ENCODE results near the gene TRIOBP. TPM values are rescaled to one million over a fixed set of nuclear protein-coding genes. Genes with fewer than 3 reads are reported as not detected.

The TRIOBP gene
- total and polyA plus RNA-seq, 2 of the 13 experiments (the other 11 are each of a cell fraction or from before 2014, with no cell fraction given) = 6.1 to 15.4 TPM

DNA sequence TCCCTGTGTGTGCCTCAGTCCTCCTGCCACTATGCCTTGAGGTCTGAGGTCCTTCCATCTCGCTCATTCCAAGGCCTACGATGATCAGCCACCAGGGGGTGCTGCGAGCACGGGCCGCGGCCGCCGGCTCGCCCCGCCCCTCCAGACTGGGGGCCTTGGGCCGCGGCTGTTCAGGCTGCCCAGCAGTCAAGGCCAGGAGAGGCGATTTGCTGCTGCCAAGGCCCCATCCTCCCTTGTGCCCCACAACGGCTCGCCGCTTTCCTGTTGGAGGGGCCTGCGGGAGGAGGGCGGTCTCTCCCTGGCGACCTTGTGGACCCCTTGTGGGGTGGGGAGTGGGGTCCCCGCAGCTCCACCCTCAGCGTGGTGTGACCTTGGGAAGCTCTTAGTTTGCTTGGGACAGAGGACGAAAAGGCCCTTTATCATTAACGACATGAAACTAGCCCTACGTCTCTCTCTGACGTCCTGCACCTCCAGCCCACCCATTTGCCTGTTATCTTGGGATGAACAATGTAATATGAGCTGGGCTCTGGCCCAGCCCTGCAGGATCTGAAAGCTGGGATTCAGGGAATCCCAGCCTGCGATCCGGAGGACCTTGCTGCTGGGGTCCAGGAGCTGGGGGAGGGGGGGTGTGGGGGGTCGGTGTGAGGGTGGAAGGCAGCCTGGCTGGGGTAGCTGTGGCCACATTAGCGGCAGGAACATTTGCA, 121.0 kb downstream of the TRIOBP start (continued):
- TF ChIP-seq ZFP36L2 (CRISPR knock-in tag; IDR thresholded peaks at IDR 0.05) (no peak), ZSCAN25 (CRISPR knock-in tag; IDR thresholded peaks at IDR 0.05) (peak; percentile 71; the same call in 1 of the 2 replicates), ZNF710 (CRISPR knock-in tag; IDR thresholded peaks at IDR 0.05; ENCODE audit: borderline replicate concordance) (peak; percentile 59; the same call in 1 of the 2 replicates), SOX13 (IDR thresholded peaks at IDR 0.05) (no peak), SOX13 (CRISPR knock-in tag; conservative IDR thresholded peaks at IDR 0.05 in 1 of 2, IDR thresholded peaks at IDR 0.05 in 1 of 2) (peak in 1 of 2 experiments; percentile 86; a peak in 2 of 4 replicates), MYC (CRISPR knock-in tag; IDR thresholded peaks at IDR 0.05; ENCODE audit: borderline replicate concordance) (peak; percentile 76; the same call in 1 of the 2 replicates), ZNF280B (CRISPR knock-in tag; IDR thresholded peaks at IDR 0.05; ENCODE audit: borderline replicate concordance) (no peak), U2AF1 (optimal IDR thresholded peaks at IDR 0.05; ENCODE audit: low read depth, low read length) (no peak), SP1 (IDR thresholded peaks at IDR 0.05) (no peak), SP1 (CRISPR knock-in tag; IDR thresholded peaks at IDR 0.05) (peak; percentile 89), ZFP62 (CRISPR knock-in tag; IDR thresholded peaks at IDR 0.05) (no peak), ELF4 (CRISPR knock-in tag; IDR thresholded peaks at IDR 0.05; ENCODE audit: borderline replicate concordance) (no peak), ATAD3A (CRISPR knock-in tag; IDR thresholded peaks at IDR 0.05) (no peak), JUNB (CRISPR knock-in tag; IDR thresholded peaks at IDR 0.05; ENCODE audit: borderline replicate concordance) (no peak), MTA3 (CRISPR knock-in tag; IDR thresholded peaks at IDR 0.05) (no peak), SKIL (CRISPR knock-in tag; IDR thresholded peaks at IDR 0.05; ENCODE audit: borderline replicate concordance) (peak; percentile 91), ZIK1 (CRISPR knock-in tag; IDR thresholded peaks at IDR 0.05; ENCODE audit: borderline replicate concordance, low read depth) (peak; percentile 80), ETV5 (CRISPR knock-in tag; IDR thresholded peaks at IDR 0.05; ENCODE audit: borderline replicate concordance) (peak; percentile 74; the same call in 1 of the 2 replicates)
- TF ChIP-seq, protein P1, sequence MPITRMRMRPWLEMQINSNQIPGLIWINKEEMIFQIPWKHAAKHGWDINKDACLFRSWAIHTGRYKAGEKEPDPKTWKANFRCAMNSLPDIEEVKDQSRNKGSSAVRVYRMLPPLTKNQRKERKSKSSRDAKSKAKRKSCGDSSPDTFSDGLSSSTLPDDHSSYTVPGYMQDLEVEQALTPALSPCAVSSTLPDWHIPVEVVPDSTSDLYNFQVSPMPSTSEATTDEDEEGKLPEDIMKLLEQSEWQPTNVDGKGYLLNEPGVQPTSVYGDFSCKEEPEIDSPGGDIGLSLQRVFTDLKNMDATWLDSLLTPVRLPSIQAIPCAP (CRISPR knock-in tag; IDR thresholded peaks at IDR 0.05; ENCODE audit: low read depth) = no peak
- TF ChIP-seq, protein P2, sequence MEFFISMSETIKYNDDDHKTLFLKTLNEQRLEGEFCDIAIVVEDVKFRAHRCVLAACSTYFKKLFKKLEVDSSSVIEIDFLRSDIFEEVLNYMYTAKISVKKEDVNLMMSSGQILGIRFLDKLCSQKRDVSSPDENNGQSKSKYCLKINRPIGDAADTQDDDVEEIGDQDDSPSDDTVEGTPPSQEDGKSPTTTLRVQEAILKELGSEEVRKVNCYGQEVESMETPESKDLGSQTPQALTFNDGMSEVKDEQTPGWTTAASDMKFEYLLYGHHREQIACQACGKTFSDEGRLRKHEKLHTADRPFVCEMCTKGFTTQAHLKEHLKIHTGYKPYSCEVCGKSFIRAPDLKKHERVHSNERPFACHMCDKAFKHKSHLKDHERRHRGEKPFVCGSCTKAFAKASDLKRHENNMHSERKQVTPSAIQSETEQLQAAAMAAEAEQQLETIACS (CRISPR knock-in tag; IDR thresholded peaks at IDR 0.05) = no peak
- TF ChIP-seq, protein P3, sequence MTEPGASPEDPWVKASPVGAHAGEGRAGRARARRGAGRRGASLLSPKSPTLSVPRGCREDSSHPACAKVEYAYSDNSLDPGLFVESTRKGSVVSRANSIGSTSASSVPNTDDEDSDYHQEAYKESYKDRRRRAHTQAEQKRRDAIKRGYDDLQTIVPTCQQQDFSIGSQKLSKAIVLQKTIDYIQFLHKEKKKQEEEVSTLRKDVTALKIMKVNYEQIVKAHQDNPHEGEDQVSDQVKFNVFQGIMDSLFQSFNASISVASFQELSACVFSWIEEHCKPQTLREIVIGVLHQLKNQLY (CRISPR knock-in tag; IDR thresholded peaks at IDR 0.05) = peak; percentile 29; the same call in 1 of the 2 replicates
